ENCODE data around the gene LRRK2.
"Not testable (repeated sequence)": the region's sequence is repeated elsewhere in the genome, so short reads cannot be mapped to it uniquely, and the experiment has no call there.

LRRK2 gene

DNA sequence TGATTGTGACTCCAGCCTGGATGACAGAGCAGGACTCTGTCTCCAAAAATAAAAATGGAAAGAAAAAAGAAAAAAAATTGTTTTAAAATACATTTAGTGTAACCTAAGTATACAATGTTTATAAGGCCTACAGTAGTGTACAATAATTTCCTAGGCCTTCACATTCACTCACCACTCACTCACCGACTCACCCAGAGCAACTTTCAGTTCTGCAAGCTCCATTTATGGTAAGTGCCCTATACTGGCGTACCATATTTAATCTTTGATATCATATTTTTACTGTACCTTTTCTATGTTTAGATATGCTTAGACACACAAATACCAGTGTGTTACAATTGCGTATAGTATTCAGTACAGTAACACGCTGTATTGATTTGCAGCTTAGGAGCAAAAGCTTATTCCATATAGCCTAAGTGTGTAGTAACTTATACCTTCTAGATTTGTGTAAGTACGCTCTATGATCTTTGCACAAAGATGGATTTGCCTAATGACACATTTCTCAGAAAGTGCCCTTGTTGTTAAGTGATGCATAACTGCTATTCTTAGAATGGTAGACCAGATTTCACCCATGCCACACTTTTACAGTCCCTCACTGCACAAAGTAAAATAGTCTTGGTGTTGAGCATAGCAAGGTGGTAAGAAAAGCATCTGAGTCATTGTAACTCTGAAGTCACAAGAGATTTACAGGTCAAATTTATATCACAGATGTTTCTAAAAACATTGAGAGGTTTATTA, 151.9 kb downstream of the LRRK2 start:
- no peak overlapping the region for H3K4me3 ChIP-seq
- H3K27ac ChIP-seq, result no peak overlapping the region

GRCh38 chr12:40378691-40379090, 153.9 kb downstream of the LRRK2 start:
- Histone ChIP-seq H3K4me3 (no peak overlapping the region), H3K27ac (no peak overlapping the region)

DNA sequence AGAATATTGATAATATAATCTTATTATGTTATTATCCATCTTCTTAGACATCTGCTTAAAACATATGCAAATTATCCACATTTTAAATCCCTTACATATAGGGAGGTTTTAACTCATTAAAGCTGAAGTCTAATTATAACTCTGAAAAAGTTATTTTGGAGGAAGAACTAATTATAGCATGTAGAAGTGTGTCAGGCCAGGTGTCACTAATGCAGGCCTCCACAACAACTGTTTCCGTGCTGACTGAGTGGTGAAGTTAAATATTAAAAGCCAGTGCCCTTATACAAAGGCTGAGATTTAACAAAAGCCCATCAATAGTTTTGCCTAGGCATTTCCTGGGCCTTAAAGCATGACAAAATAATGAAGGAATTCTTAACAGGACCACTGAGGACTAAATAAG, 157.4 kb downstream of the LRRK2 start:
- Histone ChIP-seq H3K4me3 (no peak overlapping the region), H3K27ac (no peak overlapping the region)

DNA sequence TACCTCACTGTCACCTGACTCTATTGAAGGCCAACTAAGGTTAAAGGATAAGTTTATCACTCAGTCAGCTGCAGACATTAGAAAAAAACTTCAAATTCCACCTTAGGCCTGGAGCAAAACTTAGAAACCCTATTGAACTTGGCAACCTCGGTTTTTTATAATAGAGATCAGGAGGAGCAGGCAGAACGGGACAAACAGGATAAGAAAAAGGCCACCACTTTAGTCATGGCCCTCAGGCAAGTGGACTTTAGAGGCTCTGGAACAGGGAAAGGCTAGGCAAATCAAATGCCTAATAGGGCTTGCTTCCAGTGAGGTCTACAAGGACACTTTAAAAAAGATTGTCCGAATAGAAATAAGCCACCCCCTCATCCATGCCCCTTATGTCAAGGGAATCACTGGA, 162.5 kb downstream of the LRRK2 start:
- H3K4me3 ChIP-seq, H3K27ac ChIP-seq: not testable (repeated sequence)

GRCh38 chr12:40390980-40391379, 166.2 kb downstream of the LRRK2 start:
- no peak overlapping the region for H3K4me3 ChIP-seq
- H3K27ac ChIP-seq, result no peak overlapping the region

- Histone ChIP-seq H3K4me3 (no peak overlapping the region), H3K27ac (no peak overlapping the region)
Observed at GRCh38 chr12:40393026-40393425, 168.2 kb downstream of the LRRK2 start.

- Histone ChIP-seq H3K27ac (no peak overlapping the region), H3K4me3 (no peak overlapping the region)
Observed at GRCh38 chr12:40399656-40400055, 174.9 kb downstream of the LRRK2 start.

- Histone ChIP-seq H3K27ac (no peak overlapping the region), H3K4me3 (no peak overlapping the region)
Observed at GRCh38 chr12:40405419-40405818, 180.6 kb downstream of the LRRK2 start.

Measured in skin epidermis (tissue), 12 donors.